Activated CD4-positive, alpha-beta T cell treated with anti-CD3 and anti-CD28 coated beads, Interleukin-10, Interleukin-2, amounts not matched to agents 100 ng/mL and 50 ng/mL, durations not matched to agents 16 hours and 8 hours (primary cell): ENCODE measurements around the gene CAMK2B.

Source experiments
- DNase-seq: peaks from one replicate; pipeline ENCODE4 v3.0.0-alpha.2; 2020

CAMK2B gene

GRCh38 chr7:44308596-44309270, 16.7 kb downstream of the CAMK2B start:
- no peak for DNase-seq

GRCh38 chr7:44307905-44308595, 17.3 kb downstream of the CAMK2B start:
- no peak for DNase-seq

GRCh38 chr7:44307301-44307900, 18.0 kb downstream of the CAMK2B start:
- DNase-seq, result peak; percentile 34

- no peak for DNase-seq
Observed at GRCh38 chr7:44306606-44307005, 18.8 kb downstream of the CAMK2B start.

- no peak for DNase-seq
Observed at GRCh38 chr7:44305564-44306507, 19.6 kb downstream of the CAMK2B start.

GRCh38 chr7:44294325-44295069, 30.9 kb downstream of the CAMK2B start:
- DNase-seq, result no peak

GRCh38 chr7:44293561-44294324, 31.7 kb downstream of the CAMK2B start:
- DNase-seq, result no peak

- DNase-seq, result no peak
Observed at GRCh38 chr7:44292876-44293560, 32.4 kb downstream of the CAMK2B start.

GRCh38 chr7:44292420-44292817, 33.0 kb downstream of the CAMK2B start:
- no peak for DNase-seq

- no peak for DNase-seq
Observed at GRCh38 chr7:44291733-44292419, 33.5 kb downstream of the CAMK2B start.

GRCh38 chr7:44291066-44291732, 34.2 kb downstream of the CAMK2B start:
- no peak for DNase-seq

- no peak for DNase-seq
Observed at GRCh38 chr7:44290252-44290620, 35.2 kb downstream of the CAMK2B start.

- DNase-seq, result no peak
Observed at GRCh38 chr7:44289341-44290251, 35.8 kb downstream of the CAMK2B start.

- DNase-seq, result no peak
Observed at GRCh38 chr7:44288811-44289340, 36.5 kb downstream of the CAMK2B start.

GRCh38 chr7:44288381-44288685, 37.1 kb downstream of the CAMK2B start:
- no peak for DNase-seq

GRCh38 chr7:44287488-44288380, 37.7 kb downstream of the CAMK2B start:
- no peak for DNase-seq
